EH (cell line): ENCODE measurements around the gene GAB2.
"Not testable (repeated sequence)": the region's sequence is repeated elsewhere in the genome, so short reads cannot be mapped to it uniquely, and the experiment has no call there.

Experiments used
- DNase-seq: peaks from one replicate; pipeline ENCODE4 v3.0.0-alpha.2; 2015; ENCODE audit warnings: low read depth

Gene GAB2

GRCh38 chr11:78248903-78249302 lies 168.7 kb downstream of the GAB2 start:
- DNase-seq, result no peak

GRCh38 chr11:78248191-78248590 lies 169.4 kb downstream of the GAB2 start:
- DNase-seq, result peak; percentile 27

DNA sequence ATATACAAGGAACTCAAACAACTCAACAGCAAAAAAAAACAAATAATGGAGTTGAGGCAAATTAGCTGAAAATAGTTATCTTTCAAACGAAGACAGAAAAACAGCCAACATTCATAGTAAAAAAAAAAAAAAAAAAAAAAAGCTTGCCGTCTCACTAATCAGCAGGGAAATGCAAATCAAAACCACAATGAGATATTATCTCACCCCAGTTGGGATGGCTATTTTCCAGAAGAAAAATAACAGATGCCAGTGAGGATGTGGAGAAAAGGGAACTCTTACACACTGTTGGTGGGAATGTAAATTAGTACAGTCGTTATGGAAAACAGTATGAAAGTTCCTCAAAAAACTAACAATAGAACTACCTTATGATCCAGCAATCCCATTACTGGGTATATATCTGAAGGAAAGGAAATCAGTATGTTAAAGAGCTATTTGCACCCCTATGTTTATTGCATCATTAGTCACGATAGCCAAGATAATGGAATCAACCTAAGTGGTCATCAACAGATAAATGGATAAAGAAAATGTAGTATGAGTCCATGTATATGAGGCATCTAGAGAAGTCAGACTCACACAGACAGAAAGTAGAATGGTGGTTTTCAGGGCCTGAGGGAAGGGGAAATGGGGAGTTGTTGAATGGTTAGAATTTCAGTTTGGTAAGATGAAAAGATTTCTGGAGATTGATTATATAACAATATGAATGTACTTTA lies 172.9 kb downstream of the GAB2 start:
- peak; percentile 69 for DNase-seq

- DNase-seq, result peak; percentile 28
Measured at GRCh38 chr11:78244080-78244479, 173.5 kb downstream of the GAB2 start.

- DNase-seq, result no peak
Measured at GRCh38 chr11:78241475-78241874, 176.1 kb downstream of the GAB2 start.

GRCh38 chr11:78239781-78240180 lies 177.8 kb downstream of the GAB2 start:
- no peak for DNase-seq

DNA sequence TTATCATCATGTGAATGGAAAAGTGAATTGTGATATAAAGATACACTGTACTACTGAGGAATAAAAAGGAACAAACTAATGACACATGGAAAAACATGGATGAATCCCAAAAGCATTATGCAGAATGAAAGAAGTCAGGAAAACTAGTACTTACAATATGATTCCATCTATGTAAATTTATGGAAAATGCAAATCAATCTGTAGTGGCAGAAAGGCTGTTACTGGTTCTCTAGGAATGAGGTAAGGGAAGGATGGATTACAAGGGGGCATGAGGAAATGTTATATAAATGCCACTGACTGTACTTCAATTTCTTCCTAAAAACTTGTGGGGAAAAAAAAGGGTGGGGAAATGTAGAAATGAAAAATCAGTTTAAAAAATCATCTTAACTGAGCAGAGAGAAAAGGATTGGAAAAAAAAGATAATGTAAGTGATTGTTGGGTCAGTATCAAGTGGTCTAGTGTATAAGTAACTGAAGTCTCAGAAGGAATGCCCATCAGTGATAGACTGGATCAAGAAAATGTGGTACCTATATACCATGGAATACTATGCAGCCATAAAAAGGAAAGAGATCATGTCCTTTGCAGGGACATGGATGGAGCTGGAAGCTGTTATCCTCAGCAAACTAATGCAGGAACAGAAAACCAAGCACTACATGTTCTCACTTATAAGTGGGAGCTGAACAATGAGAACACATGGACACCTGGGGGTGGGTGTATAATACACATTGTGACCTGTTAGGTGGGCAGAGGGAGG lies 180.2 kb downstream of the GAB2 start:
- DNase-seq, result no peak

DNA sequence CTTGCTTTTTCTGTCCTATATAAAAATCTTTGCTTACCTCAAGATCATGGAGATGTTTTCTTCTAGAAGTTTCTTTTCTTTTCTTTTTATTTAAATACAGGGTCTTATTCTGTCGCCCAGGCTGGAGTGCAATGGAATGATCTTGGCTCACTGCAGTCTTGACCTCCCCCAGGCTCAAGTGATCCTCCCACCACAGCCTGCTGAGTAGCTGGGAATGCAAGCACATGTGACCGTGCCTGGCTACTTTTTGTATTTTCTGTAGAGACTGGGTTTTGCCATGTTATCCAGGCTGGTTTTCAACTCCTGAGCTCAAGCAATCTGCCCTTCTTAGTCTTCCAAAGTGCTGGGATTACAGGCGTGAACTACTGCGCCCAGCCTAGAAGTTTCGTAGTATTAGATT lies 183.6 kb downstream of the GAB2 start:
- DNase-seq, result no peak

DNA sequence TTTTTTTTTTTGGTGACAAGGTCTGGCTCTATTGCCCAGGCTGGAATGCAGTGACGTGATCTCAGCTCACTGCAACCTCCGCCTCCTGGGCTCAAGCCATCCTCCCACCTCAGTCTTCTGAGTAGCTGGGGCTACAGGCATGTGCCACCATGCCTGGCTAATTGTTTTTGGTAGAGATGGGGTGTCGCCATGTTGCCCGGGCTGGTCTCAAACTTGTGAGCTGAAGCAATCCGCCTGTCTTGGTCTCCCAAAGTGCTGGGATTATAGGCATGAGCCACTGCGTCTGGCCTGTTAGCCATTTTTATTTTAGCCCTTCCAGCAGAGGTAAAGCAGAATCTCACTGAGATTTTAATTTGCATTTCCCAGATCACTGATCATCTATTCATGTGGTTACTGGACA lies 184.6 kb downstream of the GAB2 start:
- DNase-seq, result not testable (repeated sequence)

DNA sequence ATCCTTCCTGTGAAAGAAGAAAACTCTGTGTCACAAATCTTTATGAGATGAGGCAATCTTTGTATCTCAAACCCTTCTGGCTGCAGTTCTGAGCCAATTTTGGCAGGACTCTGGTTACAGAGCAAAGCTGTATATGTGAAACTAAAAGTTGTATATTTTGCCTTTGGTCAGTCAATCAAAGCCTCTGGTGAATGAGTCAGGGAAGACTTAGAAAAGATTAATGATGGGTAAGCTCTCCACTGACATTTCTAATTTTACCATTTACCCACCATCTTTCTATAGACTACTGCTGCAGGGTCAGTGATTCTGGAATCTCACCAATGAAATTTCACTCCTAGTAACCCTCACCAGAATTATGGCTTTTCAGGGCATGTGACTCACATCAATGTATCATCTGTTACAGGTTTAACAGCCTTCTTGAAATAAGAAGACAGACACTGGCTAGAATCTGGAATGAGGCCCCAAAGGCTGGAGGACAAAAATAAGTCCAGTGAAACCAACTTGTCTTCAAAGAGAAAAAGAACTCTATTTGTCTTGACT lies 185.6 kb downstream of the GAB2 start:
- DNase-seq, result peak; percentile 85

- DNase-seq, result no peak
Measured at GRCh38 chr11:78230161-78230877, 187.3 kb downstream of the GAB2 start.

GRCh38 chr11:78229106-78229505 lies 188.5 kb downstream of the GAB2 start:
- no peak for DNase-seq

DNA sequence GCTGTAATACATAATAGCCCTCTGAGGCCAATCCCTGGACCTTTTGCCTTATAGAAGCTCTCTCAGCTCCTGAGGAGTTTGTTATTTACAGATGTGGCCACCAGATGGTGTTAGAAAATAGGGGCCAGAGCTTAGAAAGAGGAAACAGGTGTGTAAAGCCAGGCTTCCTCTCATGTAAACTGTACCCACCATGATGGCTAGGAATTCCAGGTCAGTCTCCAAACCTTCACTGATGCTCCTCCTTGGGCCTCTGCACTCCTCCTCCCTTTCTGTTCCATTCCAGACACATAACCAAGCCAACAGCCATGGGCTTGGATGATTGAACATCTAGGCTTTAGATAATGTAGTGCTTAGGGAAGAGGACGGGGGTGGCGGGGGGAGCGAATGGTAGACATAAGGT lies 189.2 kb downstream of the GAB2 start:
- peak; percentile 56 for DNase-seq

DNA sequence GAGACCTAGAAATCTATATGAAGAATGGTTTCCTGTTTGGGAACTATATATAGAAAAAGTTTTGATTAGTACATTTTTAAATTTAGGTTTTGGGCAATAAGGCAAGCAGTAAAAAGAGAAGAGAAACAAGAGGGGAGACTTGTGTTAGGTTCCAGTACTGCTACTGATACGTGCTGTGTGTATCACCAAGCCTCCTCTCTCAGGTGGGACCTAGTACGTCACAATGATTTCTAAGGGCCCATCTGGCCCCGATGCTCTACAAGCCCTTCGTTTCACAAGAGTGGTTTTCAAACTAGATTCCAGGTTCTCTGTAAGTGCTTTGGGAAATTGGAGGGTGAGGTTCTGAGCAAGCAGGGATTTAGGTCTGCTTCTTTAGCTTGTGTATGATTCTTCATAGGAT lies 189.7 kb downstream of the GAB2 start:
- DNase-seq, result no peak

GRCh38 chr11:78226684-78227680 lies 190.6 kb downstream of the GAB2 start:
- DNase-seq, result no peak

- no peak for DNase-seq
Measured at GRCh38 chr11:78224906-78225420, 192.7 kb downstream of the GAB2 start.

DNA sequence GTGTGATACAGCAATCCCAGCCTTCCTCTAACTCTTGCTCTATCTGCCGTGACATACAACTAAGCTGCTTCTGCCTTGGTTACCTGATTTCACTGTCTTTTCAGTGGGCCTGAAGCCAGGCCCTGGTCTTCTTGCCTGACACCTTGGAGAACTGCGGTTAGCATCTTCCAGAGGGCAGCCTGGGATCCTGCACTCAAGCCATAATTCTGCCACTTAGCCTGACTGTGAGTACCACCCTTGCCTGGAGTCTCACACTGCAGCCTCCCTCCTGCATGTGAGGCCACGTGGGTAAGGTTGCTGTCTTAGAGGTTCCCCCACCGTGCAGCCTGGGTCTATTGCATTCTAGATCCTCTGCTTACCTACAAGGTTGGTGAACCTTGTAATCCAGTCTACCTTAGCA lies 193.1 kb downstream of the GAB2 start:
- DNase-seq, result no peak

DNA sequence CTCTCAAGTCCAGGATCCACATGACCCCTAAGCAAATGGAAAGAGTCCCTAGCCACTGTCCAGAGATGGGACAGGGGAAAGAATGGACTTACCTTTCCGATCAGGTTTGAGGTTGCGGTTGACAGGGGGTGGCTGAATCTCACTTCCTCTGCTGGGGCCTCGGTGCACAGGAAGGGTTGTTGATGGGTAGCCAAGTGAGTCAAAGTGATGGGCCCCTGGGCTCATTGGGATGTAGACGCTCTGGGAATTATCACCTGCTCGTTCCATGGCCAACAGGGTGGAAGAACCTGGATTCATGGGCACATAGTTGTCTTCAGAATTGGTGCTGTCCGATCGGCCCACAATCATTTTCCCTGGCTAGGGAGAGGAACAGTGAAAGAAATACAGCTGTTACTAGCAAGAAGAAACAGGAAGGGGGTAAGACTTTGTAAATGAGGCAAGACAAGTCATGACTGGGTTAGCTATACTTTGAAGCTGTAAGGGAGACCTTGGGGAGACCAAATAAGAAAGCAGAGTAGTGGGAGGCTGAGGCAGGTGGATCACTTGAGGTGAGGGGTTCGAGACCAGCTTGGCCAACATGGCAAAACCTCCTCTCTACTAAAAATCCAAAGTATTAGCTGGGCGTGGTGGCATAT lies 194.2 kb downstream of the GAB2 start:
- no peak for DNase-seq

DNA sequence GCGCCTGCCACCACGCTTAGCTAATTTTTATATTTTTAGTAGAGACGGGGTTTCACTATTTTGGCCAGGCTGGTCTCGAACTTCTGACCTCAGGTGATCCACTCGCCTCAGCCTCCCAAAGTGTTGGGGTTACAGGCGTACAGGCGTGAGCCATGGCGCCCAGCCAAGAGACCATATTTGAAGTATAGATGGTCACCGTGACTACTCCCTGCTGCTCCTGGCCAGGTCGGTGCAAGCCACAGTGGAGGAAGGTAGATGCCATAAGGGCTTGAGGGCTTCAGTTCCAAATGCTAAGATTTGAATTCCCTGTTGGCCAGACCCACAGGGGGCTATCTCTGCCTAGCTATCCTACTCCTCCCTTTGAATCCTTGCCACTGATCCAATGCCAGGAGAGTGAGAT lies 194.9 kb downstream of the GAB2 start:
- not testable (repeated sequence) for DNase-seq

DNA sequence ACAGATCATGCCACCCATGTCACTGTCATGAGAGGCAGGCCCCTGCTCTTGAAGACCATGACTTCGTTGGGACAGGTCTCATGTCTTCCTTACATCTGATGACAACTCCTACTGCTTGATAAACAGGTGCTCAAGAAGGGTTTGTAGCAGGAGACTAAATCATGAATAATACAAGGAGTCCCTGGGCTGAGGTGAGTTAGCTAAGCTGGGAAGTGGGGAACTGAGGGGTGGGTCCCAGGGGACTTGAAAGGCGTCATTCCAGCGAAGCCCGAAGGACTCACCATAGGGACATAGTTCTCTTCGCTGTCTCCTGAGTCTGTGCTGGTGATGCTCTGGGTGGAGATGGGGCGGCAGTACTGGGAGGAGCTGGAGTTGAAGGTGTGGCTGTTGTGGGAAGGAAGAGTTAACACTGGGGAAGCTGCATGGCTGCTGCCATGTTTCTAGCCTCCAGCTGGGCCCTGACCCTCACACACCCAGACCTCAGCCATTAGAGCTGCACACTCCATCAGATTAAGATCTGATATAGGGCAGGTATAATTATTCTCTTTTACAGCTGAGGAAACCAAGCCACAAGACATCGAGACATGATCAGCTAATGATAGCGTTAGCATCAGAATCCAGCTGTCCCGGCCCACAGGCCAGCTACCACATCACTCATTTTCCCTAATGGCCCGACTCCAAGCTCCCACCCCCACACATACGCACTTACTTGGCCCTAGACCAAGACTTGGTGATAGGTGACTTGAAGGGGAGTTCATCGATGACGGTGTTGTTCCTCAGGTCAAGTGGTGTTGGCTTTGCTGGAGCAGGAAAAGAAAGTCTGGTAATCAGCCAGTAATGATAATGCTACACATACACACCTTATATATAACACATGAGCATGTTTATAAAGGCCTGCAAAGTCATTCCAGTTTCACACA lies 196.0 kb downstream of the GAB2 start:
- DNase-seq, result no peak
